ENCODE results near the gene SDF4. TPM values are rescaled to one million over a fixed set of nuclear protein-coding genes. Genes with fewer than 3 reads are reported as not detected.

The SDF4 gene
- polyA plus RNA-seq, 3 donors from 2014 or later, result 157 to 240 (median 194) TPM

GRCh38 chr1:1234180-1234808, 2.5 kb upstream of the SDF4 start:
- Mint-ChIP-seq H3K9me3 (no peaks in the 10 kb centered on the region), H3K36me3 (peaks cover 0 to 10% (median 0%) of the 10 kb centered on the region in 3 donors), H3K27ac (peak overlapping the region in 5 of 6 donors; percentile 30 to 74 (median 45)), H3K27me3 (ENCODE audit: low read depth in 3 of 3) (peaks cover 8 to 18% (median 14%) of the 10 kb centered on the region in 3 donors), H3K4me1 (peaks cover 32 to 36% of the 10 kb centered on the region in 2 donors), H3K4me3 (peak overlapping the region; percentile 59 to 87 (median 78))
- no peak for DNase-seq

- DNase-seq, result no peak
- H3K27ac Mint-ChIP-seq, result peak overlapping the region; percentile 48 to 75 (median 72)
- H3K9me3 Mint-ChIP-seq, result no peaks in the 10 kb centered on the region
- peaks cover 36 to 42% of the 10 kb centered on the region in 2 donors for H3K4me1 Mint-ChIP-seq
- H3K27me3 Mint-ChIP-seq (ENCODE audit: low read depth in 3 of 3), result peaks cover 8 to 20% (median 14%) of the 10 kb centered on the region in 3 donors
- H3K36me3 Mint-ChIP-seq, result peaks cover 0 to 10% (median 0%) of the 10 kb centered on the region in 3 donors
- peak overlapping the region; percentile 77 to 87 (median 79) for H3K4me3 Mint-ChIP-seq
Observed at GRCh38 chr1:1233567-1233892, 1.7 kb upstream of the SDF4 start.

GRCh38 chr1:1232796-1233566, 1.2 kb upstream of the SDF4 start:
- Mint-ChIP-seq H3K36me3 (peaks cover 0 to 10% (median 0%) of the 10 kb centered on the region in 3 donors), H3K27ac (peak overlapping the region; percentile 48 to 75 (median 72)), H3K4me3 (peak overlapping the region; percentile 77 to 87 (median 79)), H3K27me3 (ENCODE audit: low read depth in 3 of 3) (peaks cover 8 to 21% (median 14%) of the 10 kb centered on the region in 3 donors), H3K4me1 (peaks cover 36 to 42% of the 10 kb centered on the region in 2 donors), H3K9me3 (no peaks in the 10 kb centered on the region)
- DNase-seq, result no peak

GRCh38 chr1:1232208-1232795, 501 bp upstream of the SDF4 start, which contains the start of gene B3GALT6:
Gene B3GALT6, plus strand, starts transcription at chr1:1232237. Its CDS starts 42 bp downstream, at chr1:1232279.
- DNase-seq, result no peak
- Mint-ChIP-seq H3K27me3 (ENCODE audit: low read depth in 3 of 3) (peaks cover 8 to 21% (median 14%) of the 10 kb centered on the region in 3 donors), H3K4me3 (peak within 1 kb of the TSS; percentile 90 to 95 (median 92)), H3K27ac (peak within 1 kb of the TSS; percentile 85 to 93 (median 91)), H3K9me3 (no peaks in the 10 kb centered on the region), H3K4me1 (peaks cover 36 to 42% of the 10 kb centered on the region in 2 donors), H3K36me3 (peaks cover 0 to 10% (median 0%) of the 10 kb centered on the region in 3 donors)

GRCh38 chr1:1230656-1231399, 973 bp downstream of the SDF4 start:
- peak overlapping the region; percentile 90 to 95 (median 92) for H3K4me3 Mint-ChIP-seq
- DNase-seq, result no peak
- H3K36me3 Mint-ChIP-seq, result peaks cover 1 to 10% (median 1%) of the 10 kb centered on the region in 3 donors
- peaks cover 42 to 47% of the 10 kb centered on the region in 2 donors for H3K4me1 Mint-ChIP-seq
- H3K27ac Mint-ChIP-seq, result peak overlapping the region; percentile 85 to 93 (median 91)
- H3K27me3 Mint-ChIP-seq (ENCODE audit: low read depth in 3 of 3), result peaks cover 8 to 21% (median 14%) of the 10 kb centered on the region in 3 donors
- H3K9me3 Mint-ChIP-seq, result no peaks in the 10 kb centered on the region

GRCh38 chr1:1229770-1230169, 2.0 kb downstream of the SDF4 start:
- Mint-ChIP-seq H3K36me3 (peaks cover 6 to 16% (median 6%) of the 10 kb centered on the region in 3 donors), H3K4me3 (peak overlapping the region; percentile 33 to 94 (median 65)), H3K27ac (peak overlapping the region in 5 of 6 donors; percentile 39 to 78 (median 60)), H3K4me1 (peaks cover 45 to 56% of the 10 kb centered on the region in 2 donors), H3K27me3 (ENCODE audit: low read depth in 3 of 3) (peaks cover 8 to 24% (median 14%) of the 10 kb centered on the region in 3 donors), H3K9me3 (no peaks in the 10 kb centered on the region)
- DNase-seq, result no peak

GRCh38 chr1:1228596-1229321, 3.0 kb downstream of the SDF4 start:
- Mint-ChIP-seq H3K4me3 (peak overlapping the region in 1 of 5 donors; percentile 92), H3K36me3 (peaks cover 9 to 15% (median 9%) of the 10 kb centered on the region in 3 donors), H3K9me3 (no peaks in the 10 kb centered on the region), H3K4me1 (peaks cover 38 to 49% of the 10 kb centered on the region in 2 donors), H3K27ac (peak overlapping the region in 1 of 6 donors; percentile 26), H3K27me3 (ENCODE audit: low read depth in 3 of 3) (peaks cover 8 to 24% (median 8%) of the 10 kb centered on the region in 3 donors)
- DNase-seq, result no peak

GRCh38 chr1:1228187-1228586, 3.6 kb downstream of the SDF4 start:
- DNase-seq, result no peak
- peaks cover 5 to 19% (median 5%) of the 10 kb centered on the region in 3 donors for H3K27me3 Mint-ChIP-seq (ENCODE audit: low read depth in 3 of 3)
- H3K9me3 Mint-ChIP-seq, result no peaks in the 10 kb centered on the region
- H3K4me1 Mint-ChIP-seq, result peaks cover 38 to 46% of the 10 kb centered on the region in 2 donors
- H3K36me3 Mint-ChIP-seq, result peaks cover 10 to 13% (median 11%) of the 10 kb centered on the region in 3 donors
- H3K4me3 Mint-ChIP-seq, result no peak overlapping the region
- H3K27ac Mint-ChIP-seq, result no peak overlapping the region

- Mint-ChIP-seq H3K4me1 (peaks cover 46 to 53% of the 10 kb centered on the region in 2 donors), H3K4me3 (no peak overlapping the region), H3K9me3 (no peaks in the 10 kb centered on the region), H3K27me3 (ENCODE audit: low read depth in 3 of 3) (peaks cover 5 to 24% (median 7%) of the 10 kb centered on the region in 3 donors), H3K27ac (no peak overlapping the region), H3K36me3 (peaks cover 15 to 18% (median 17%) of the 10 kb centered on the region in 3 donors)
- DNase-seq, result no peak
Observed at GRCh38 chr1:1227386-1227785, 4.4 kb downstream of the SDF4 start.

- Mint-ChIP-seq H3K27ac (peak overlapping the region in 1 of 6 donors; percentile 13), H3K4me1 (peaks cover 51 to 60% of the 10 kb centered on the region in 2 donors), H3K36me3 (peaks cover 15 to 20% (median 19%) of the 10 kb centered on the region in 3 donors), H3K27me3 (ENCODE audit: low read depth in 3 of 3) (peaks cover 7 to 27% (median 9%) of the 10 kb centered on the region in 3 donors), H3K4me3 (no peak overlapping the region), H3K9me3 (no peaks in the 10 kb centered on the region)
- no peak for DNase-seq
Observed at GRCh38 chr1:1226566-1227362, 5.0 kb downstream of the SDF4 start.

GRCh38 chr1:1225913-1226312, 5.9 kb downstream of the SDF4 start:
- no peak for DNase-seq
- Mint-ChIP-seq H3K4me3 (peak overlapping the region in 1 of 5 donors; percentile 60), H3K9me3 (no peaks in the 10 kb centered on the region), H3K27ac (peak overlapping the region in 3 of 6 donors; percentile 1 to 87 (median 69)), H3K4me1 (peaks cover 54 to 65% of the 10 kb centered on the region in 2 donors), H3K36me3 (peaks cover 15 to 22% (median 21%) of the 10 kb centered on the region in 3 donors), H3K27me3 (ENCODE audit: low read depth in 3 of 3) (peaks cover 4 to 23% (median 5%) of the 10 kb centered on the region in 3 donors)
